Measurements from ENCODE around the gene FMN1.
A peak's percentile ranks its signal among the peaks of the same experiment; 100 is the strongest.

Gene FMN1

GRCh38 chr15:33008284-33008995 lies 186.1 kb downstream of the FMN1 start:
- no peak for DNase-seq

GRCh38 chr15:33007303-33007855 lies 187.1 kb downstream of the FMN1 start:
- peak; percentile 22 for DNase-seq

- no peak for DNase-seq
Measured at GRCh38 chr15:33005582-33005981, 188.9 kb downstream of the FMN1 start.

GRCh38 chr15:33001926-33002325 lies 192.6 kb downstream of the FMN1 start:
- DNase-seq, result no peak

- no peak for DNase-seq
Measured at GRCh38 chr15:32998979-32999672, 195.4 kb downstream of the FMN1 start.

- DNase-seq, result no peak
Measured at GRCh38 chr15:32998182-32998581, 196.3 kb downstream of the FMN1 start.

GRCh38 chr15:32994810-32995424 lies 199.6 kb downstream of the FMN1 start:
- DNase-seq, result peak; percentile 46

GRCh38 chr15:32993285-32993684 lies 201.2 kb downstream of the FMN1 start:
- DNase-seq, result no peak

GRCh38 chr15:32991619-32992111 lies 202.8 kb downstream of the FMN1 start:
- no peak for DNase-seq

- no peak for DNase-seq
Measured at GRCh38 chr15:32990071-32990470, 204.4 kb downstream of the FMN1 start.

- DNase-seq, result no peak
Measured at GRCh38 chr15:32987067-32987466, 207.4 kb downstream of the FMN1 start.

GRCh38 chr15:32986147-32986546 lies 208.4 kb downstream of the FMN1 start:
- DNase-seq, result no peak

- no peak for DNase-seq
Measured at GRCh38 chr15:32983679-32984078, 210.8 kb downstream of the FMN1 start.

GRCh38 chr15:32982001-32982400 lies 212.5 kb downstream of the FMN1 start:
- DNase-seq, result no peak

- DNase-seq, result no peak
Measured at GRCh38 chr15:32981536-32981935, 213.0 kb downstream of the FMN1 start.

GRCh38 chr15:32979710-32980109 lies 214.8 kb downstream of the FMN1 start:
- no peak for DNase-seq

GRCh38 chr15:32977506-32977905 lies 217.0 kb downstream of the FMN1 start:
- no peak for DNase-seq

GRCh38 chr15:32974691-32975090 lies 219.8 kb downstream of the FMN1 start:
- no peak for DNase-seq

GRCh38 chr15:32972686-32973085 lies 221.8 kb downstream of the FMN1 start:
- peak; percentile 14 for DNase-seq

- no peak for DNase-seq
Measured at GRCh38 chr15:32970847-32971246, 223.7 kb downstream of the FMN1 start.

- DNase-seq, result no peak
Measured at GRCh38 chr15:32967521-32967920, 227.0 kb downstream of the FMN1 start.

GRCh38 chr15:32966512-32966911 lies 228.0 kb downstream of the FMN1 start:
- no peak for DNase-seq

GRCh38 chr15:32965897-32966296 lies 228.6 kb downstream of the FMN1 start:
- DNase-seq, result no peak

GRCh38 chr15:32959077-32959476 lies 235.4 kb downstream of the FMN1 start:
- no peak for DNase-seq

Measured in NCI-H2171 treated with DMSO at 0.1 percent for 48 hours (cell line).